GM12878 (cell line): ENCODE results near the gene NRM. TPM values are rescaled to one million over a fixed set of nuclear protein-coding genes. Genes with fewer than 3 reads are reported as not detected.

Source experiments
- ATF7 ChIP-seq: fragments of 450-650 bp; IDR thresholded peaks from 2 replicates; pipeline ENCODE4 v1.6.1; 2016; ENCODE audit warnings: low read depth, mild to moderate bottlenecking
- BHLHE40 ChIP-seq, 2 experiments: fragments of 450-650 bp in 1 of 2; IDR thresholded peaks; 2 replicates each; pipeline ENCODE4 v1.6.1; 2011 to 2017; ENCODE audit warnings: low read depth in 2 of 2, borderline replicate concordance in 1 of 2, improper control_type of control experiment in 1 of 2, low read length in 1 of 2, mild to moderate bottlenecking in 1 of 2
- BMI1 ChIP-seq: fragments of 450-650 bp; IDR thresholded peaks from 2 replicates; pipeline ENCODE4 v1.6.1; 2016; ENCODE audit warnings: mild to moderate bottlenecking, moderate library complexity, borderline replicate concordance
- CBX3 ChIP-seq: fragments of 200-600 bp; sonication (generic); IDR thresholded peaks from 2 replicates; pipeline ENCODE4 v1.6.1; 2016; ENCODE audit warnings: low read depth, borderline replicate concordance
- CBX5 ChIP-seq: sonication (generic); IDR thresholded peaks from 2 replicates; pipeline ENCODE4 v1.6.1; 2016; ENCODE audit warnings: low read depth, moderate library complexity, mild to moderate bottlenecking, inconsistent platforms
- MXI1 ChIP-seq: fragments of 150-350 bp; IDR thresholded peaks from 2 replicates; pipeline ENCODE4 v1.6.1; 2011; ENCODE audit warnings: low read depth, mild to moderate bottlenecking, inconsistent platforms, low read length, improper control_type of control experiment
- NFYA ChIP-seq: IDR thresholded peaks from 2 replicates; pipeline ENCODE4 v1.6.1; 2011; ENCODE audit warnings: low read depth, mild to moderate bottlenecking, low read length, improper control_type of control experiment, borderline replicate concordance
- PAX8 ChIP-seq: fragments of 450-650 bp; IDR thresholded peaks from 2 replicates; pipeline ENCODE4 v1.6.1; 2017; ENCODE audit warnings: mild to moderate bottlenecking, moderate library complexity
- PML ChIP-seq: IDR thresholded peaks from 2 replicates; pipeline ENCODE4 v1.6.1; 2012; ENCODE audit warnings: low read length, inconsistent platforms
- POLR2AphosphoS2 ChIP-seq: IDR thresholded peaks from 2 replicates; pipeline ENCODE4 v1.6.1; 2011; ENCODE audit warnings: low read depth, mild to moderate bottlenecking, low read length, improper control_type of control experiment, moderate library complexity
- POU2F2 ChIP-seq: IDR thresholded peaks from 3 replicates; pipeline ENCODE4 v1.6.1; 2011; ENCODE audit warnings: low read depth, mild to moderate bottlenecking, low read length, borderline replicate concordance
- RB1 ChIP-seq: fragments of 450-650 bp; formaldehyde crosslinking; IDR thresholded peaks from 2 replicates; pipeline ENCODE4 v1.6.1; 2017; ENCODE audit warnings: mild to moderate bottlenecking, borderline replicate concordance
- RELA ChIP-seq: fragments of 450-650 bp; IDR thresholded peaks from 2 replicates; pipeline ENCODE4 v1.8.0; 2014; ENCODE audit warnings: borderline replicate concordance; ENCODE audit not compliant: partially characterized antibody
- SREBF1 ChIP-seq: IDR thresholded peaks from 2 replicates; pipeline ENCODE4 v1.6.1; 2012; ENCODE audit warnings: mild to moderate bottlenecking, low read length
- SREBF2 ChIP-seq: IDR thresholded peaks from 2 replicates; pipeline ENCODE4 v1.6.1; 2012; ENCODE audit warnings: mild to moderate bottlenecking, low read length
- TCF12 ChIP-seq: IDR thresholded peaks from 2 replicates; pipeline ENCODE4 v1.6.1; 2011; ENCODE audit warnings: low read depth, mild to moderate bottlenecking, low read length
- polyA plus RNA-seq, 11 experiments: library from polyadenylated mRNA; depleted of rRNA in 4 of 11; unstranded in 6 of 11; stranded (reverse) in 5 of 11; fragments of >200 nt; fragmentation: Nextera tagmentation in 4 of 11; fragmentation: Illumina TruSeq in 1 of 11; extraction: Ambion mirVana in 4 of 11; extraction: Trizol in 1 of 11; gene quantifications; 1 replicate in 1 of 11; 2 replicates in 10 of 11; pipeline versions ENCODE4 v1.2.1 to v1.2.3, GENCODE V29; 2011 to 2016; ENCODE audit warnings: inconsistent platforms in 2 of 11, missing spikeins in 2 of 11, low read depth in 1 of 11
- total RNA-seq, 4 experiments: library from RNA; depleted of rRNA in 3 of 4; stranded (reverse); fragments of >200 nt in 3 of 4; fragmentation: Illumina TruSeq in 1 of 4; extraction: Trizol in 1 of 4; gene quantifications; 2 replicates each; pipeline versions ENCODE4 v1.2.1 to v1.2.3, GENCODE V29; 2013 to 2021
- TF ChIP-seq, protein P1 (sequence below), 3 experiments: IDR thresholded peaks in 2 of 3; conservative IDR thresholded peaks in 1 of 3; 2 replicates each; pipeline ENCODE4 v1.5.1; 2011; ENCODE audit warnings: low read depth in 3 of 3, low read length in 3 of 3, mild to moderate bottlenecking in 3 of 3, control low read depth in 2 of 3, moderate library complexity in 2 of 3, inconsistent platforms in 1 of 3, mixed read lengths in 1 of 3; ENCODE audit not compliant: control insufficient read depth in 2 of 3, insufficient read depth in 1 of 3; ENCODE audit errors: extremely low read depth in 1 of 3
- TF ChIP-seq, protein P2 (sequence below): fragments of 450-650 bp; conservative IDR thresholded peaks from 2 replicates; pipeline ENCODE4 v1.6.1; 2017; ENCODE audit warnings: mild to moderate bottlenecking, moderate library complexity
- TF ChIP-seq, protein P3 (sequence below): IDR thresholded peaks from 2 replicates; pipeline ENCODE4 v1.6.1; 2011; ENCODE audit warnings: borderline replicate concordance, low read depth, mild to moderate bottlenecking, moderate library complexity, mixed read lengths, low read length; ENCODE audit not compliant: insufficient read depth; ENCODE audit errors: extremely low read length
- TF ChIP-seq, protein P4 (sequence below): fragments of 450-650 bp; IDR thresholded peaks from 2 replicates; pipeline ENCODE4 v1.6.1; 2016; ENCODE audit warnings: mild to moderate bottlenecking
- TF ChIP-seq, protein P5 (sequence below): fragments of 450-650 bp; IDR thresholded peaks from 2 replicates; pipeline ENCODE4 v1.6.1; 2017; ENCODE audit warnings: borderline replicate concordance

Gene NRM
- total and polyA plus RNA-seq, 10 of the 15 experiments (the other 5 are each of a cell fraction or from before 2014, with no cell fraction given) = 15.4 to 46.7 (median 29.0) TPM

DNA sequence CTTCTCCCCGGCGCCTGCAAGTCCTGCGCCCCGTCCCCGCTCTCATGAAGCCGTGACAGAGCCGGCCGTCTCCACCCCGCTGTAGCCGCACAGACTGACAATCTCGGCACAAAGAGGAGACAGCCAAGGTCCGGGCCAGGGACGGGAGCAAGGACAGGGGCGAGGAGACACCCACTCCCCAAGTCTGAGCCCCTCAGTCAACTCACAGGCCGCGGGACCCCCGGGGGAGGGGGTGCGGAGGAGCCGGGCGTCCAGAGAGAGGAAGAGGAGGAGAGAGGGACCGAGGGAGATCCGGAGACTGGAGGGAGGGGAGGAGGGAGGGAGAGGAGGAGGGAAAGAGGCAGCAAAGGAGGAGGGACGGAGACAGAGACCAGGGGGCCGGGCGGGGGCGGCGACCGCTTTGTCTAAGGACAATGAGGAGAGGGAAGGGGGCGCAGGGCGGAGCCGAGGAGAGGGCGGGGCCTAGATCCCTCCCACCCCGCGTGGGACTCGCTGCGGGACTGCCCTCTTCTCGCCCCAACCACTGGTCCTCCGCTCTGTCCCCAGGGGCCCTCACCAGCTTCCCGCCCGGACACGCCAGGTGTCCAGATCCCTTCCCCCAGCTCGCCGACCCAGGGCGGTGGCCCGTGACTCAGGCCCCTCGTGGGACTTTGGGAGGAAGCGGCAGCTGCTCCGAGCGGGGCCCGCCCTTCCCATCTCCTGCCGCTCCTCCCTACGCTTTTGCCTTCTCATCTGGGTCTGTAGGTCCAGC lies 3.7 kb downstream of the NRM start (continued):
- TF ChIP-seq, protein P1, sequence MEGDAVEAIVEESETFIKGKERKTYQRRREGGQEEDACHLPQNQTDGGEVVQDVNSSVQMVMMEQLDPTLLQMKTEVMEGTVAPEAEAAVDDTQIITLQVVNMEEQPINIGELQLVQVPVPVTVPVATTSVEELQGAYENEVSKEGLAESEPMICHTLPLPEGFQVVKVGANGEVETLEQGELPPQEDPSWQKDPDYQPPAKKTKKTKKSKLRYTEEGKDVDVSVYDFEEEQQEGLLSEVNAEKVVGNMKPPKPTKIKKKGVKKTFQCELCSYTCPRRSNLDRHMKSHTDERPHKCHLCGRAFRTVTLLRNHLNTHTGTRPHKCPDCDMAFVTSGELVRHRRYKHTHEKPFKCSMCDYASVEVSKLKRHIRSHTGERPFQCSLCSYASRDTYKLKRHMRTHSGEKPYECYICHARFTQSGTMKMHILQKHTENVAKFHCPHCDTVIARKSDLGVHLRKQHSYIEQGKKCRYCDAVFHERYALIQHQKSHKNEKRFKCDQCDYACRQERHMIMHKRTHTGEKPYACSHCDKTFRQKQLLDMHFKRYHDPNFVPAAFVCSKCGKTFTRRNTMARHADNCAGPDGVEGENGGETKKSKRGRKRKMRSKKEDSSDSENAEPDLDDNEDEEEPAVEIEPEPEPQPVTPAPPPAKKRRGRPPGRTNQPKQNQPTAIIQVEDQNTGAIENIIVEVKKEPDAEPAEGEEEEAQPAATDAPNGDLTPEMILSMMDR (IDR thresholded peaks at IDR 0.05 in 2 of 3, conservative IDR thresholded peaks at IDR 0.05 in 1 of 3; ENCODE audit: control insufficient read depth in 2 of 3, extremely low read depth in 1 of 3, insufficient read depth in 1 of 3, low read depth in 3 of 3, low read length in 3 of 3) = no peak
- TF ChIP-seq POU2F2 (peak; percentile 24; the same call in 1 of the 3 replicates), PAX8 (no peak), BHLHE40 (IDR thresholded peaks at IDR 0.05; ENCODE audit: borderline replicate concordance in 1 of 2, low read depth in 2 of 2, low read length in 1 of 2) (peak; percentile 91 to 95), RB1 (peak; percentile 87; the same call in 1 of the 2 replicates), CBX3 (no peak), NFYA (no peak), SREBF2 (no peak), RELA (no peak), MXI1 (peak; percentile 28), PML (no peak), ATF7 (peak; percentile 56; the same call in 1 of the 2 replicates), BMI1 (no peak), SREBF1 (no peak), POLR2AphosphoS2 (peak; percentile 83; the same call in 1 of the 2 replicates), TCF12 (peak; percentile 100), CBX5 (no peak)
- TF ChIP-seq, protein P2, sequence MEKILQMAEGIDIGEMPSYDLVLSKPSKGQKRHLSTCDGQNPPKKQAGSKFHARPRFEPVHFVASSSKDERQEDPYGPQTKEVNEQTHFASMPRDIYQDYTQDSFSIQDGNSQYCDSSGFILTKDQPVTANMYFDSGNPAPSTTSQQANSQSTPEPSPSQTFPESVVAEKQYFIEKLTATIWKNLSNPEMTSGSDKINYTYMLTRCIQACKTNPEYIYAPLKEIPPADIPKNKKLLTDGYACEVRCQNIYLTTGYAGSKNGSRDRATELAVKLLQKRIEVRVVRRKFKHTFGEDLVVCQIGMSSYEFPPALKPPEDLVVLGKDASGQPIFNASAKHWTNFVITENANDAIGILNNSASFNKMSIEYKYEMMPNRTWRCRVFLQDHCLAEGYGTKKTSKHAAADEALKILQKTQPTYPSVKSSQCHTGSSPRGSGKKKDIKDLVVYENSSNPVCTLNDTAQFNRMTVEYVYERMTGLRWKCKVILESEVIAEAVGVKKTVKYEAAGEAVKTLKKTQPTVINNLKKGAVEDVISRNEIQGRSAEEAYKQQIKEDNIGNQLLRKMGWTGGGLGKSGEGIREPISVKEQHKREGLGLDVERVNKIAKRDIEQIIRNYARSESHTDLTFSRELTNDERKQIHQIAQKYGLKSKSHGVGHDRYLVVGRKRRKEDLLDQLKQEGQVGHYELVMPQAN = peak; percentile 80
- TF ChIP-seq, protein P3, sequence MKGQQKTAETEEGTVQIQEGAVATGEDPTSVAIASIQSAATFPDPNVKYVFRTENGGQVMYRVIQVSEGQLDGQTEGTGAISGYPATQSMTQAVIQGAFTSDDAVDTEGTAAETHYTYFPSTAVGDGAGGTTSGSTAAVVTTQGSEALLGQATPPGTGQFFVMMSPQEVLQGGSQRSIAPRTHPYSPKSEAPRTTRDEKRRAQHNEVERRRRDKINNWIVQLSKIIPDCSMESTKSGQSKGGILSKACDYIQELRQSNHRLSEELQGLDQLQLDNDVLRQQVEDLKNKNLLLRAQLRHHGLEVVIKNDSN = peak; percentile 17
- TF ChIP-seq, protein P4, sequence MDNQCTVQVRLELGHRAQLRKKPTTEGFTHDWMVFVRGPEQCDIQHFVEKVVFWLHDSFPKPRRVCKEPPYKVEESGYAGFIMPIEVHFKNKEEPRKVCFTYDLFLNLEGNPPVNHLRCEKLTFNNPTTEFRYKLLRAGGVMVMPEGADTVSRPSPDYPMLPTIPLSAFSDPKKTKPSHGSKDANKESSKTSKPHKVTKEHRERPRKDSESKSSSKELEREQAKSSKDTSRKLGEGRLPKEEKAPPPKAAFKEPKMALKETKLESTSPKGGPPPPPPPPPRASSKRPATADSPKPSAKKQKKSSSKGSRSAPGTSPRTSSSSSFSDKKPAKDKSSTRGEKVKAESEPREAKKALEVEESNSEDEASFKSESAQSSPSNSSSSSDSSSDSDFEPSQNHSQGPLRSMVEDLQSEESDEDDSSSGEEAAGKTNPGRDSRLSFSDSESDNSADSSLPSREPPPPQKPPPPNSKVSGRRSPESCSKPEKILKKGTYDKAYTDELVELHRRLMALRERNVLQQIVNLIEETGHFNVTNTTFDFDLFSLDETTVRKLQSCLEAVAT = peak; percentile 72
- TF ChIP-seq, protein P5, sequence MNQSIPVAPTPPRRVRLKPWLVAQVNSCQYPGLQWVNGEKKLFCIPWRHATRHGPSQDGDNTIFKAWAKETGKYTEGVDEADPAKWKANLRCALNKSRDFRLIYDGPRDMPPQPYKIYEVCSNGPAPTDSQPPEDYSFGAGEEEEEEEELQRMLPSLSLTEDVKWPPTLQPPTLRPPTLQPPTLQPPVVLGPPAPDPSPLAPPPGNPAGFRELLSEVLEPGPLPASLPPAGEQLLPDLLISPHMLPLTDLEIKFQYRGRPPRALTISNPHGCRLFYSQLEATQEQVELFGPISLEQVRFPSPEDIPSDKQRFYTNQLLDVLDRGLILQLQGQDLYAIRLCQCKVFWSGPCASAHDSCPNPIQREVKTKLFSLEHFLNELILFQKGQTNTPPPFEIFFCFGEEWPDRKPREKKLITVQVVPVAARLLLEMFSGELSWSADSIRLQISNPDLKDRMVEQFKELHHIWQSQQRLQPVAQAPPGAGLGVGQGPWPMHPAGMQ = no peak
